Epithelial cell of prostate (primary cell): ENCODE data around the gene CTAG1B.
"Not testable (repeated sequence)": the region's sequence is repeated elsewhere in the genome, so short reads cannot be mapped to it uniquely, and the experiment has no call there.

ENCODE experiments used
- DNase-seq: peaks from one replicate; pipeline ENCODE4 v3.0.0-alpha.2; 2011; ENCODE audit warnings: low read depth, low spot score
- H3K27ac ChIP-seq: fragments of 450-650 bp; 2 replicates; pipeline ENCODE4 v1.5.1; 2017; ENCODE audit warnings: mild to moderate bottlenecking

CTAG1B gene

DNA sequence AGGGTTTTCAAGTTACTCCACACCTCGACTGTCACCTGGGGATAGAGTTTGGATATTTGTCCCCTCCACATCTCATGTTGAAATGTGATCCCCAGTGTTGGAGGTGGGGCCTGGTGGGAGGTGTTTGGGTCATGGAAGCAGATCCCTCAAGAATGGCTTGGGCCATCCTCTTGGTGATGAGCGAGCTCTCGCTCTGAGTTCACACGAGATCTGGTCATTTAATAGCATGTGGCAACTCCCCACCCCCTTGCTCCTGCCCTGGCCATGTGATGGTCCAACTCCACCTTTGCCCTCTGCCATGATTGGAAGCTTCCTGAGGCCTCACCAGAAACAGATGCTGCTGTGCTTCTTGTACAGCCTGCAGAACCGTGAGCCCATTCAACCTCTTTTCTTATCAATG is 25.9 kb downstream of the CTAG1B start:
- no peak overlapping the region for H3K27ac ChIP-seq
- no peak for DNase-seq

DNA sequence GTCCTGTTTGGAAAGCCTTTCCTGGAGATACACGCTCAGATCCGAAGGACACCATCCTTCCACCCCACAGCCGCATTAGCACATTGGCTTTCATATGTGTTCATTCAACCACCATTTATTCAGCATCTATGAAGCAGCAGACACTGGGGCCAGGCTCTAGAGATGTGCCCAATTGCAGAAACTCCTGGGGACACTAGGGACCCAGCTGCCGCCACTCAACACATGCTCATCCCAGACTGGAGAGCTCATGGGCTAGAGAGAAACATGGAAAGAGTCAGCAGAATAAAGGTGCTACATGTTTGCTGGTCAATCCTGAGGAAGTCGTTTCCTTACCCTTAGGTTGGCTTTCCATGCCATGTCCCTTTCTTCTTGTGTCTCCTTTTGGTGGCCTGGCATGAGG is 26.6 kb downstream of the CTAG1B start:
- no peak overlapping the region for H3K27ac ChIP-seq
- no peak for DNase-seq

DNA sequence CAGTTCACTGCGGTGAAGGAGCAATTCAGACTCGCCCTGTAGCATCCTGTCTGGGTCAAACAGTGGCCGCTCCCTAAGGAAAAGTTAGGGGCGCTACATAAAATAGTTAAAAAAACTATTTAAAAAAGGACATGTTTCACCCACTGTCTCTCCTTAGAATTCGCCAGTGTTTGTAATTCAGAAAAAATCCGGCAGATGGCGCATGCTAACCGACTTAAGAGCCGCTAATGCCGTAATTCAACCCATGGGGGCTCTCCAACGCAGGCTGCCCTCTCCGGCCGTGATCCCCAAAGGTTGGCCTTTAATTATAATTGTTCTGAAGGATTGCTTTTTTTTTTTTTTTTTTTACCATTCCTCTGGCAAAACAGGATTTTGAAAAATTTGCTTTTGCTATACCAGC is 28.7 kb downstream of the CTAG1B start:
- not testable (repeated sequence) for DNase-seq, H3K27ac ChIP-seq

DNA sequence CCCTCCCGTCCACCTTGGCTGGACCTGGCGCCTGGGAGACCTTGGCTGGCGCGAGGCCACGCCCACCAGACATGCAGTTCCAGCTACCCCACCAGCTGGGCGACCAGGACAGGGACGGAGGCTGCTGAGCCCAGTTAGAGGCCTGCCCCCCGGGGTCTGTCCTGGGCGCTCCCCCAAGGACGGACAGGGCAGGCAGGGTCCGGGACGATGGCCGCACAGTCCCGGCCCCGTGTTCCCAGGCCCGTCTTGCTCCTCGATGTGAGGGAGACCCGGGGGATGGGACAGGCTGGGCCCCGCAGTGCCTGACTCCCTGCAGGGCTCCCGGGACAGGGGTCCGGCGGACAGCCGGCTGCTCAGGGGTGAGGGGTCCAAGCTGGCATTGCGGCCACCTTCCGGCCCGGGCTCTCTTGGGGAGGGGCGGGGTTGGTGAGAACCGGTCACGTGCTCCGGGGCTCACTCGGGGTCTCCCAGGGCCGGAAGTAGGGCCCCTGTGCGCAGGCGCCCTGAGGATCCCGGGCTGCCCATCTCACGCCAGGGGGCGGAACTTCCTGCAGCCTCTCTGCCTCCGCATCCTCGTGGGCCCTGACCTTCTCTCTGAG is 34.4 kb downstream of the CTAG1B start, which contains the start of gene CTAG1A:
TSS of gene CTAG1A (plus strand) at position 549 of the 599 bp plus-strand sequence. CDS start 74 bp downstream, outside the sequence.
- H3K27ac ChIP-seq, DNase-seq: not testable (repeated sequence)

DNA sequence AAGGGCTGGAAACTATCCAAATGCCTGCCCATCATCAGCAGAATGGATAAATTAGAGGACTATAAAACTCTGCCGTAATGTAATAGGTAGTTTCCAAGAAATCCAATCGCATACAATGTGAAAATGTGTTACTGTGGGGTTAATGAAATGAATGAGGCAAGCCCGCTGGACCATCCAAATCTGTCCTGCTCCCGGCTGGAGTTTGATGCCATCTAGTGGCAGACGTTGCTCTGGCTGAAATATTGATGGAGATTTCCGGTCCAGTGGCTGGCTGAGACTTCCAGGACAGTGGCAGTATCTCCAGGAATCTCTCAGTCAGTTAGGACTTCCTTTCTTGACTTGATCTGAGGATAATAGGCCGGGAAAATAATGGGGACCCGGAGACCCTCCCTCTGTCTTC is 36.1 kb downstream of the CTAG1B start:
- H3K27ac ChIP-seq, DNase-seq: not testable (repeated sequence)

DNA sequence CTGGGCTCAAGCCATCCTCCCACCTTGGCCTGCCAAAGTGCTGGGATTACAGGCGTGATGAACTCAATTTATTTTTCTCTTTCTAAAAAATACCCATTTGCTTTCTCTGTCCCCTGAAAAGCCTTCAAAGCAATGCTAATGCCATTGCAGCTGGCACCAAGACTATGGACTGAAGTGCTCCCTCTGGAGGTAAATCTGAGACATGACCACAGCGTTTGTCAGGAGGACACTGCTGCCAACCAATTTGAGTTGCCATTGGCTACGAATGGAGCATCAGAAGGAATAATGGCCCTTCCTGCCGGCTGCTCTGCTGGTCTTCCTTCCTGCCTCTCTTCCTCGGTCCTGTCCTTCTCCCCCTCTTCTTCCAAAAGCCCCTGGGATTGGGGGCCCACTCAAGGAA is 44.0 kb downstream of the CTAG1B start:
- not testable (repeated sequence) for DNase-seq, H3K27ac ChIP-seq

DNA sequence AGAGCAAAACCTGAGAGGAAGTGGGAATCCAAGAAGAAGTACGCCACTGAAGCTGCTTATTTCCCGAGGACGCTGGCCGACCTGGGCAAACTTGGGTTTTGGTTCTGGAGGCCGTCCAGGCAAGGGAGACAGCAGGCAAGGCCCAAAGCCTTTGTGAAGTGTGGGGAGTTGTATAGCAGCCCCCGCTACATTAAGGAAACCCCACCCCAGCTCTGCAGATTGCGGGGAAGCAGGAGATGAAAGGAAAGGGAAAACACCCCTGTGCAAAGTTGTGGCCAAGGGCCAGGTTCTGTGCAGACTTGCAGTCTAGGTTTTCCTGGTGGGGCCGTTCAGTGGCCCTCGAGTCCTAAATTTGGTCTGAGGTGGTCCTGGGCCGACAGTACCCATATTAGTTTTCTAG is 46.0 kb downstream of the CTAG1B start:
- DNase-seq, H3K27ac ChIP-seq: not testable (repeated sequence)

DNA sequence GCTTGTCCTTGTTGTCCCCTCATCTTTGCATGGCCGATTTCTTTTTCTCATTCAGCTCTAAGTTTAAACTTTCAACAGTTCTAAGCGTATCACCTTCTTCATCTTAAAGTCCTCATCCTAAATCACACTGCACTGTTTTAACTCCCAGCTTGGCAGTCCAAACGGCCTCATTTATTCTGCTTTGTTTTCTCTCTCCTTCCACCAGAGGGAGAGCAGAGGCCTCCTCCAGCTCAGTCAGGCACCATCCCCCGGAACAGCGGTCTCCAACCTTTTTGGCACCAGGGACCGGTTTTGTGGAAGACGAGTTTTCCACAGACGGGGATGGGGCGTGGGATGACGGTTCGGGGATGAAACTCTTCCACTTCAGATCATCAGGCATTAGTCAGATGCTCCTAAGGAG is 48.7 kb downstream of the CTAG1B start:
- H3K27ac ChIP-seq, DNase-seq: not testable (repeated sequence)
